Endothelial cell of umbilical vein (primary cell): ENCODE measurements around the gene SRGAP2.
"Not testable (repeated sequence)": the region's sequence is repeated elsewhere in the genome, so short reads cannot be mapped to it uniquely, and the experiment has no call there.

Experiments
- CTCF ChIP-seq, 2 donors: IDR thresholded peaks; 1 replicate in 1 of 2; 2 replicates in 1 of 2; pipeline ENCODE4 v1.5.1; 2011; ENCODE audit warnings: low read length in 2 of 2, mild to moderate bottlenecking in 2 of 2, moderate library complexity in 2 of 2, control low read depth in 1 of 2, inconsistent platforms in 1 of 2, low read depth in 1 of 2; ENCODE audit not compliant: insufficient read depth in 1 of 2; ENCODE audit errors: extremely low read depth in 1 of 2
- EZH2 ChIP-seq: IDR thresholded peaks from 2 replicates; pipeline ENCODE4 v1.6.1; 2012; ENCODE audit warnings: borderline replicate concordance, low read depth, mild to moderate bottlenecking, moderate library complexity, low read length, inconsistent platforms; ENCODE audit not compliant: severe bottlenecking
- MAX ChIP-seq: IDR thresholded peaks from 2 replicates; pipeline ENCODE4 v1.6.1; 2011; ENCODE audit not compliant: insufficient read depth, insufficient read length
- POLR2A ChIP-seq: IDR thresholded peaks from 2 replicates; pipeline ENCODE4 v1.6.1; 2012; ENCODE audit warnings: low read depth, mild to moderate bottlenecking, control low read depth, low read length
- POLR2AphosphoS5 ChIP-seq: IDR thresholded peaks from 2 replicates; pipeline ENCODE4 v1.6.1; 2012; ENCODE audit warnings: low read depth, mild to moderate bottlenecking, control low read depth, low read length, moderate library complexity; ENCODE audit not compliant: insufficient read depth

GRCh38 chr1:206235190-206235589 lies 31.8 kb downstream of the SRGAP2 start:
- not testable (repeated sequence) for TF ChIP-seq POLR2A; CTCF (IDR thresholded peaks at IDR 0.05; ENCODE audit: extremely low read depth in 1 of 2, insufficient read depth in 1 of 2, low read depth in 1 of 2, low read length in 2 of 2); MAX; EZH2; POLR2AphosphoS5
